Keratinocyte (primary cell): ENCODE results near the gene KIF24.

Source experiments
- EZH2 ChIP-seq: IDR thresholded peaks from one replicate; pipeline ENCODE4 v1.6.1; 2012; ENCODE audit warnings: inconsistent platforms, mild to moderate bottlenecking, low read length, moderate library complexity
- TF ChIP-seq, protein P1 (sequence below), 3 experiments: IDR thresholded peaks in 1 of 3; conservative IDR thresholded peaks in 1 of 3; optimal IDR thresholded peaks in 1 of 3; 2 replicates in 2 of 3; 3 replicates in 1 of 3; pipeline versions ENCODE3 to v1.5.1; 2011; ENCODE audit warnings: low read length in 3 of 3, mild to moderate bottlenecking in 3 of 3, moderate library complexity in 2 of 3, control low read depth in 1 of 3, inconsistent platforms in 1 of 3; ENCODE audit not compliant: insufficient read depth in 2 of 3; ENCODE audit errors: extremely low read depth in 1 of 3

DNA sequence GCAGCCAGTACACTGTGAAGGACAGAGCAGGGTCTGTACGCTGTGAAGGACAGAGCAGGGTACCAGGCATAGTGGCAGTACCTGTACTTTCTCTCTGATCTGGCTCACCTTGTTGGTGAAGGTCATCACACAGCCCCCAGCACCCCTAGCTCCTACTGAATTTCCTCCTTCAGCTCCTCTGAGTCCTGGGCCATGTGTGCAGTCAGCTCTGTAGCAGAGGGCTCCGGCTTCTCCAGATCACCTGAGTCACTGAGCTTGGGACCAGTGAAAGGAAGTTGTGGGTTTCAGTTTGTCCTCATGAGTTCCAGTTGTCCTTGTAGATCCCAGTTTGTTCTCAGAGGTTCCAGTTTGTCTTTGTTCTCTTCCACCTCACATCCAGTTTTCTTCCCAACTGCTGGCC, 5.8 kb upstream of the KIF24 start:
- TF ChIP-seq, protein P1, sequence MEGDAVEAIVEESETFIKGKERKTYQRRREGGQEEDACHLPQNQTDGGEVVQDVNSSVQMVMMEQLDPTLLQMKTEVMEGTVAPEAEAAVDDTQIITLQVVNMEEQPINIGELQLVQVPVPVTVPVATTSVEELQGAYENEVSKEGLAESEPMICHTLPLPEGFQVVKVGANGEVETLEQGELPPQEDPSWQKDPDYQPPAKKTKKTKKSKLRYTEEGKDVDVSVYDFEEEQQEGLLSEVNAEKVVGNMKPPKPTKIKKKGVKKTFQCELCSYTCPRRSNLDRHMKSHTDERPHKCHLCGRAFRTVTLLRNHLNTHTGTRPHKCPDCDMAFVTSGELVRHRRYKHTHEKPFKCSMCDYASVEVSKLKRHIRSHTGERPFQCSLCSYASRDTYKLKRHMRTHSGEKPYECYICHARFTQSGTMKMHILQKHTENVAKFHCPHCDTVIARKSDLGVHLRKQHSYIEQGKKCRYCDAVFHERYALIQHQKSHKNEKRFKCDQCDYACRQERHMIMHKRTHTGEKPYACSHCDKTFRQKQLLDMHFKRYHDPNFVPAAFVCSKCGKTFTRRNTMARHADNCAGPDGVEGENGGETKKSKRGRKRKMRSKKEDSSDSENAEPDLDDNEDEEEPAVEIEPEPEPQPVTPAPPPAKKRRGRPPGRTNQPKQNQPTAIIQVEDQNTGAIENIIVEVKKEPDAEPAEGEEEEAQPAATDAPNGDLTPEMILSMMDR (optimal IDR thresholded peaks at IDR 0.05 in 1 of 3, IDR thresholded peaks at IDR 0.05 in 1 of 3, conservative IDR thresholded peaks at IDR 0.05 in 1 of 3; ENCODE audit: extremely low read depth in 1 of 3, insufficient read depth in 2 of 3, low read length in 3 of 3): no peak
- TF ChIP-seq EZH2: no peak
